ENCODE results near the gene EFCAB11. TPM values are rescaled to one million over a fixed set of nuclear protein-coding genes. Genes with fewer than 3 reads are reported as not detected.
"Not testable (repeated sequence)": the region's sequence is repeated elsewhere in the genome, so short reads cannot be mapped to it uniquely, and the experiment has no call there.

Gene EFCAB11
- total and polyA plus RNA-seq, 8 donors, result 1.3 to 5.8 (median 2.6) TPM

GRCh38 chr14:89891055-89891454 lies 63.5 kb downstream of the EFCAB11 start:
- ATAC-seq (no peak), DNase-seq (no peak), FAIRE-seq (no peak)
- WGBS, 2 donors, result 74 to 78% methylated on average over 1 of the region's 1 CpG
- Histone ChIP-seq H3K4me1 (no peaks in the 10 kb centered on the region), H3K36me3 (no peaks in the 10 kb centered on the region), H3K9me3 (no peaks in the 10 kb centered on the region), H3K27me3 (no peaks in the 10 kb centered on the region), H3K4me3 (no peak overlapping the region), H3K27ac (no peak overlapping the region)
- intact Hi-C loops (cut with DNase I), result no loop called here
- TF ChIP-seq, protein P1, sequence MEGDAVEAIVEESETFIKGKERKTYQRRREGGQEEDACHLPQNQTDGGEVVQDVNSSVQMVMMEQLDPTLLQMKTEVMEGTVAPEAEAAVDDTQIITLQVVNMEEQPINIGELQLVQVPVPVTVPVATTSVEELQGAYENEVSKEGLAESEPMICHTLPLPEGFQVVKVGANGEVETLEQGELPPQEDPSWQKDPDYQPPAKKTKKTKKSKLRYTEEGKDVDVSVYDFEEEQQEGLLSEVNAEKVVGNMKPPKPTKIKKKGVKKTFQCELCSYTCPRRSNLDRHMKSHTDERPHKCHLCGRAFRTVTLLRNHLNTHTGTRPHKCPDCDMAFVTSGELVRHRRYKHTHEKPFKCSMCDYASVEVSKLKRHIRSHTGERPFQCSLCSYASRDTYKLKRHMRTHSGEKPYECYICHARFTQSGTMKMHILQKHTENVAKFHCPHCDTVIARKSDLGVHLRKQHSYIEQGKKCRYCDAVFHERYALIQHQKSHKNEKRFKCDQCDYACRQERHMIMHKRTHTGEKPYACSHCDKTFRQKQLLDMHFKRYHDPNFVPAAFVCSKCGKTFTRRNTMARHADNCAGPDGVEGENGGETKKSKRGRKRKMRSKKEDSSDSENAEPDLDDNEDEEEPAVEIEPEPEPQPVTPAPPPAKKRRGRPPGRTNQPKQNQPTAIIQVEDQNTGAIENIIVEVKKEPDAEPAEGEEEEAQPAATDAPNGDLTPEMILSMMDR (IDR thresholded peaks at IDR 0.05), result no peak

GRCh38 chr14:89890589-89890988 lies 63.9 kb downstream of the EFCAB11 start:
- ATAC-seq (peak in 1 of 4 donors; percentile 16), DNase-seq (no peak), FAIRE-seq (no peak)
- no peaks in the 10 kb centered on the region for H3K27me3 ChIP-seq
- H3K4me1 ChIP-seq, result no peaks in the 10 kb centered on the region
- no peaks in the 10 kb centered on the region for H3K9me3 ChIP-seq
- H3K4me3 ChIP-seq, result no peak overlapping the region
- no peak overlapping the region for H3K27ac ChIP-seq
- no peaks in the 10 kb centered on the region for H3K36me3 ChIP-seq
- intact Hi-C loops (cut with DNase I), result no loop called here
- WGBS, 2 donors, result 92 to 93% methylated on average over 4 of the region's 4 CpGs
- TF ChIP-seq, protein P1 (IDR thresholded peaks at IDR 0.05), result no peak

DNA sequence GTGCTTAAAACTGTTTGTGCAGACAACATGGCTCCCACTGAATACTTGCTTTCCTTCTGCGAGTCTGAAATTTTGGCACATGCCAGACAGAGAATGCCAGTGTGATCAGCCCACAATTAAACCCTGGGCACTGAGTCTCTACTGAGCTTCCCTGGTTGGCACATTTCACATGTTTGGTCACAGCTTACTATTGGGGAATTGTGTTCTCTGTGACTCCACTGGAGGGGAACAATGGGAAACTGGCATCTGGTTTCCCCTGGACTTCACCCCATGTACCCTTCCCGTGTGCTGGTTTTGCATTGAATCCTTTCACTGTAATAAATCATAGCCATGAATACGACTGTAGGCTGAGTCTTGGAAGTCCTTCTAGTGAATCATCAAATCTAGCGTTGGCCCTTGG lies 64.9 kb downstream of the EFCAB11 start:
- Histone ChIP-seq H3K4me3 (no peak overlapping the region), H3K36me3 (no peaks in the 10 kb centered on the region), H3K27me3 (no peaks in the 10 kb centered on the region), H3K4me1 (no peaks in the 10 kb centered on the region), H3K9me3 (no peaks in the 10 kb centered on the region), H3K27ac (no peak overlapping the region)
- no peak for ATAC-seq
- no peak for DNase-seq
- FAIRE-seq, result no peak
- TF ChIP-seq, protein P1 (IDR thresholded peaks at IDR 0.05), result no peak
- intact Hi-C loops (cut with DNase I), result no loop called here
- WGBS, 2 donors, result 83 to 86% methylated on average over 4 of the region's 4 CpGs

GRCh38 chr14:89884761-89885160 lies 69.8 kb downstream of the EFCAB11 start:
- no peaks in the 10 kb centered on the region for H3K9me3 ChIP-seq
- FAIRE-seq, result no peak
- intact Hi-C loops (cut with DNase I), result no loop called here
- no peak overlapping the region for H3K27ac ChIP-seq
- no peaks in the 10 kb centered on the region for H3K27me3 ChIP-seq
- no peak for DNase-seq
- ATAC-seq, result no peak
- TF ChIP-seq, protein P1 (IDR thresholded peaks at IDR 0.05), result no peak
- WGBS, 2 donors, result 97 to 98% methylated on average over 2 of the region's 2 CpGs
- no peaks in the 10 kb centered on the region for H3K4me1 ChIP-seq
- no peak overlapping the region for H3K4me3 ChIP-seq
- no peaks in the 10 kb centered on the region for H3K36me3 ChIP-seq

GRCh38 chr14:89881839-89882238 lies 72.7 kb downstream of the EFCAB11 start:
- no peak for DNase-seq
- no peak overlapping the region for H3K4me3 ChIP-seq
- H3K27me3 ChIP-seq, result no peaks in the 10 kb centered on the region
- no peak overlapping the region for H3K27ac ChIP-seq
- no peak for ATAC-seq
- intact Hi-C loops (cut with DNase I), result no loop called here
- WGBS, 2 donors, result 78 to 84% methylated on average over 1 of the region's 1 CpG
- TF ChIP-seq, protein P1 (IDR thresholded peaks at IDR 0.05), result no peak
- no peaks in the 10 kb centered on the region for H3K4me1 ChIP-seq
- H3K36me3 ChIP-seq, result no peaks in the 10 kb centered on the region
- no peak for FAIRE-seq
- H3K9me3 ChIP-seq, result no peaks in the 10 kb centered on the region

DNA sequence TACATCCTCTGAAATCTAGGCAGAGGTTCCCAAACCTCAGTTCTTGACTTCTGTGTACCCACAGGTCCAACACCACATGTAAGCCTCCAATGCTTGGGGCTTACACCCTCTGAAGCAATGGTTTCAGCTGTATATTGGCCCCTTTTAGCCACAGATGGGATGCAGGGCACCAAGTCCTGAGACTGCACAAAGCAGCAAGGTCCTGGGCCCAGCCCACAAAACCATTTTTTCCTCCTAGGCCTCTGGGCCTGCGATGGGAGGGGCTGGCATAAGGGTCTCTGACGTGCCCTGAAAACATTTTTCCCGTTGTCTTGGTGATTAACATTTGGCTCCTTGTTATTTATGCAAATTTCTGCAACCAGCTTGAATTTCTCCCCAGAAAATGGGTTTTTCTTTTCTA lies 80.4 kb downstream of the EFCAB11 start:
- intact Hi-C loops (cut with DNase I); FAIRE-seq: not testable (repeated sequence)

More for the DNA sequence above, 80.4 kb downstream of the EFCAB11 start:
- not testable (repeated sequence) for H3K36me3 ChIP-seq, H3K9me3 ChIP-seq, DNase-seq, H3K4me1 ChIP-seq, ATAC-seq, H3K27me3 ChIP-seq, H3K27ac ChIP-seq, H3K4me3 ChIP-seq
- WGBS, 2 donors, result 93 to 97% methylated on average over 3 of the region's 3 CpGs

Data from pancreas (tissue), 10 donors.